Ascending aorta (tissue), 2 donors: ENCODE data around the gene CTCF. TPM values are rescaled to one million over a fixed set of nuclear protein-coding genes. Genes with fewer than 3 reads are reported as not detected.

Experiments used
- DNase-seq, 2 donors: peaks; one replicate each; pipeline ENCODE4 v3.0.0-alpha.2; 2019; ENCODE audit warnings: low spot score in 2 of 2
- H3K27ac ChIP-seq, 2 donors: fragments of 200-600 bp; sonication (generic); one replicate each; pipeline ENCODE4 v1.5.1; 2016 to 2017; ENCODE audit warnings: mild to moderate bottlenecking in 1 of 2
- H3K27me3 ChIP-seq: fragments of 200-600 bp; sonication (generic); one replicate; pipeline ENCODE4 v1.5.1; 2017
- H3K36me3 ChIP-seq, 2 donors: fragments of 200-600 bp; sonication (generic); one replicate each; pipeline ENCODE4 v1.5.1; 2016
- H3K4me1 ChIP-seq, 2 donors: fragments of 200-600 bp; sonication (generic); one replicate each; pipeline ENCODE4 v1.5.1; 2016 to 2017; ENCODE audit warnings: mild to moderate bottlenecking in 1 of 2
- H3K4me3 ChIP-seq, 2 donors: fragments of 200-600 bp; sonication (generic); one replicate each; pipeline ENCODE4 v1.5.1; 2016 to 2017; ENCODE audit warnings: mild to moderate bottlenecking in 1 of 2
- H3K9me3 ChIP-seq, 2 donors: fragments of 200-600 bp; sonication (generic); one replicate each; pipeline ENCODE4 v1.5.1; 2016
- CTCF ChIP-seq, 3 experiments: fragments of 200-600 bp in 2 of 3; fragments of 450-650 bp in 1 of 3; sonication (generic) in 2 of 3; IDR thresholded peaks; one replicate each; pipeline ENCODE4 v1.5.1; 2016 to 2019; ENCODE audit warnings: antibody characterized with exemption in 3 of 3, mild to moderate bottlenecking in 1 of 3, moderate library complexity in 1 of 3
- intact Hi-C: fragments of 100-400 bp; cut with DNase I; formaldehyde crosslinking; loops from one replicate; pipeline ENCODE4 v1.15.1; 2023
- total RNA-seq: library from RNA; depleted of rRNA; stranded (reverse); fragments of >200 nt; gene quantifications from one replicate; pipeline ENCODE4 v1.1.0, GENCODE V29; 2016

The CTCF gene
- total RNA-seq, 1 donor from 2014 or later, result 38.6 TPM

GRCh38 chr16:67632415-67633172 is 70.3 kb downstream of the CTCF start:
- Histone ChIP-seq H3K27me3 (no peaks in the 10 kb centered on the region), H3K27ac (no peak overlapping the region), H3K4me3 (no peak overlapping the region), H3K9me3 (no peaks in the 10 kb centered on the region), H3K4me1 (no peaks in the 10 kb centered on the region), H3K36me3 (peaks cover 78 to 81% of the 10 kb centered on the region in 2 donors)
- intact Hi-C loops, result no loop called here
- no peak for TF ChIP-seq CTCF (IDR thresholded peaks at IDR 0.05)
- no peak for DNase-seq

- DNase-seq, result no peak
- Histone ChIP-seq H3K4me3 (no peak overlapping the region), H3K9me3 (no peaks in the 10 kb centered on the region), H3K4me1 (peaks cover 0 to 2% of the 10 kb centered on the region in 2 donors), H3K36me3 (peaks cover 49 to 73% of the 10 kb centered on the region in 2 donors), H3K27me3 (no peaks in the 10 kb centered on the region), H3K27ac (no peak overlapping the region)
- no peak for TF ChIP-seq CTCF (IDR thresholded peaks at IDR 0.05)
- intact Hi-C loops, result no loop called here
These were observed 74.4 kb downstream of the CTCF start for GRCh38 chr16:67636713-67637112.

DNA sequence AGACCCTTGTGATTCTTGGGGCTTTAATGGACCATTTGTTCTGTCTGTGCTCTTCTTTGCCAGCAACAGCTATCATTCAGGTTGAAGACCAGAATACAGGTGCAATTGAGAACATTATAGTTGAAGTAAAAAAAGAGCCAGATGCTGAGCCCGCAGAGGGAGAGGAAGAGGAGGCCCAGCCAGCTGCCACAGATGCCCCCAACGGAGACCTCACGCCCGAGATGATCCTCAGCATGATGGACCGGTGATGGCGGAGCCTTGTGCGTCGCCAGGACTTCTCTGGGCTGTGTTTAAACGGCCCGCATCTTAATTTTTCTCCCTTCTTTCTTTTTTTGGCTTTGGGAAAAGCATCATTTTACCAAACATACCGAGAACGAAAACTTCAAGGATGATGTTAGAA is 75.3 kb downstream of the CTCF start:
- Histone ChIP-seq H3K9me3 (no peaks in the 10 kb centered on the region), H3K27me3 (no peaks in the 10 kb centered on the region), H3K36me3 (peaks cover 43 to 68% of the 10 kb centered on the region in 2 donors), H3K4me1 (peaks cover 0 to 8% of the 10 kb centered on the region in 2 donors), H3K4me3 (no peak overlapping the region), H3K27ac (no peak overlapping the region)
- intact Hi-C loops, result no loop called here
- DNase-seq, result no peak
- TF ChIP-seq CTCF (IDR thresholded peaks at IDR 0.05), result no peak

- H3K4me3 ChIP-seq, result no peak overlapping the region
- no peak for TF ChIP-seq CTCF (IDR thresholded peaks at IDR 0.05)
- H3K36me3 ChIP-seq, result peaks cover 14 to 29% of the 10 kb centered on the region in 2 donors
- no peak overlapping the region for H3K27ac ChIP-seq
- DNase-seq, result peak; percentile 17 to 79
- H3K4me1 ChIP-seq, result peaks cover 0 to 13% of the 10 kb centered on the region in 2 donors
- intact Hi-C loops, result no loop called here
- peaks cover 21% of the 10 kb centered on the region for H3K27me3 ChIP-seq
- H3K9me3 ChIP-seq, result no peaks in the 10 kb centered on the region
These were observed 79.7 kb downstream of the CTCF start for GRCh38 chr16:67641779-67642708.

- no peak for DNase-seq
- Histone ChIP-seq H3K9me3 (no peaks in the 10 kb centered on the region), H3K27ac (no peak overlapping the region), H3K27me3 (peaks cover 33% of the 10 kb centered on the region), H3K4me1 (peaks cover 0 to 13% of the 10 kb centered on the region in 2 donors), H3K36me3 (peaks cover 4 to 9% of the 10 kb centered on the region in 2 donors), H3K4me3 (no peak overlapping the region)
- intact Hi-C loops, result no loop called here
- TF ChIP-seq CTCF (IDR thresholded peaks at IDR 0.05), result no peak
These were observed 81.7 kb downstream of the CTCF start for GRCh38 chr16:67644038-67644437.
